K562 (cell line): ENCODE measurements around the gene B9D2. TPM values are rescaled to one million over a fixed set of nuclear protein-coding genes. Genes with fewer than 3 reads are reported as not detected.
A peak's percentile ranks its signal among the peaks of the same experiment; 100 is the strongest.

ENCODE experiments used
- ATAC-seq: fragments of 200-7000 bp; cut with Tn5 transposase; 3 replicates; pipeline ENCODE4 v1.9.1; 2020; ENCODE audit warnings: moderate library complexity
- BruUV-seq: library from RNA; stranded (reverse); fragments of 400-500 nt; replicated peaks from 2 replicates; lab custom pipeline; 2021; lab: Mats Ljungman, UMichigan
- CTCF ChIA-PET: fragments of 300-600 bp; formaldehyde crosslinking; extraction: SDS; loops from one replicate; lab custom pipeline; 2021; ENCODE audit warnings: low intra/inter-chr PET ratio; lab: Yijun Ruan, JAX
- POLR2A ChIA-PET: fragments of 300-600, 350-650 bp; sonication (Branson Sonifier 250); formaldehyde crosslinking; extraction: SDS; loops from one replicate; lab custom pipeline; 2021; ENCODE audit warnings: antibody characterized with exemption, inconsistent platforms; lab: Yijun Ruan, JAX
- DNase-seq, 4 experiments: peaks; one replicate each; pipeline versions ENCODE4 v3.0.0 to v3.0.0-alpha.2; 2011 to 2018; ENCODE audit warnings: low spot score in 3 of 4, mixed read lengths in 3 of 4; ENCODE audit errors: extremely low read depth in 1 of 4
- FAIRE-seq: peaks from 2 replicates; lab custom pipeline; 2011; peaks lifted over from hg19 to GRCh38; lab: Jason Lieb, UNC
- H2AFZ ChIP-seq: 2 replicates; pipeline ENCODE4 v1.6.0; 2011; ENCODE audit warnings: low read depth, low read length, control low read depth, inconsistent platforms
- H3K27ac ChIP-seq: fragments of 200-600 bp; 3 replicates; pipeline ENCODE4 v1.8.0; 2011; ENCODE audit warnings: low read depth, mild to moderate bottlenecking, control low read depth, inconsistent platforms, low read length, moderate library complexity, mixed read lengths; ENCODE audit errors: extremely low read depth
- H3K27me3 ChIP-seq, 2 experiments: fragments of 300-600 bp in 1 of 2; 2 replicates in 1 of 2; 3 replicates in 1 of 2; pipeline versions ENCODE4 v1.6.0 to v1.8.0; 2011; ENCODE audit warnings: inconsistent platforms in 2 of 2, low read length in 2 of 2, mild to moderate bottlenecking in 1 of 2, mixed read lengths in 1 of 2, moderate library complexity in 1 of 2; ENCODE audit not compliant: control insufficient read depth in 2 of 2, insufficient read depth in 2 of 2
- H3K36me3 ChIP-seq: fragments of 300-600 bp; 3 replicates; pipeline ENCODE4 v1.8.0; 2011; ENCODE audit warnings: mild to moderate bottlenecking, low read length, inconsistent platforms; ENCODE audit not compliant: control insufficient read depth, insufficient read depth
- H3K4me1 ChIP-seq, 2 experiments: fragments of 200-600 bp in 1 of 2; replicated peaks in 1 of 2; 2 replicates in 1 of 2; 3 replicates in 1 of 2; pipeline versions ENCODE4 v1.5.1 to v1.8.0; 2011; ENCODE audit warnings: inconsistent platforms in 2 of 2, low read length in 2 of 2, mild to moderate bottlenecking in 1 of 2, mixed read lengths in 1 of 2, moderate library complexity in 1 of 2; ENCODE audit not compliant: control insufficient read depth in 2 of 2, insufficient read depth in 2 of 2
- H3K4me2 ChIP-seq: 2 replicates; pipeline ENCODE4 v1.6.1; 2011; ENCODE audit warnings: low read length, control low read depth, inconsistent platforms, mixed read lengths; ENCODE audit not compliant: insufficient read depth
- H3K4me3 ChIP-seq: fragments of 200-600 bp; sonication (generic), shearing (Covaris generic); 2 replicates; pipeline ENCODE4 v1.5.1; 2016; ENCODE audit warnings: control low read depth, inconsistent platforms
- H3K79me2 ChIP-seq: fragments of 200-600 bp; 3 replicates; pipeline ENCODE4 v1.8.0; 2011; ENCODE audit warnings: low read length, inconsistent platforms; ENCODE audit not compliant: control insufficient read depth, insufficient read depth
- H3K9ac ChIP-seq, 2 experiments: 2 replicates each; pipeline versions ENCODE4 v1.6.0 to v1.6.1; 2011; ENCODE audit warnings: low read depth in 2 of 2, low read length in 2 of 2, control low read depth in 1 of 2, inconsistent platforms in 1 of 2, mild to moderate bottlenecking in 1 of 2, mixed read lengths in 1 of 2; ENCODE audit not compliant: insufficient read depth in 1 of 2
- H3K9me1 ChIP-seq: one replicate; pipeline ENCODE4 v1.6.0; 2011; ENCODE audit warnings: inconsistent platforms, mild to moderate bottlenecking, low read length, moderate library complexity; ENCODE audit not compliant: control insufficient read depth, insufficient read depth
- H3K9me3 ChIP-seq: replicated peaks from 2 replicates; pipeline ENCODE4 v1.5.1; 2011; ENCODE audit warnings: low read depth, low read length, inconsistent platforms; ENCODE audit not compliant: control insufficient read depth, insufficient read depth
- H4K20me1 ChIP-seq: replicated peaks from 2 replicates; pipeline ENCODE4 v1.6.1; 2011; ENCODE audit warnings: low read length, inconsistent platforms, mixed read lengths; ENCODE audit not compliant: control insufficient read depth, insufficient read depth
- ETV6 ChIP-seq, 3 experiments: fragments of 150-350 bp in 1 of 3; sonication (generic) in 1 of 3; formaldehyde crosslinking in 1 of 3; IDR thresholded peaks; 2 replicates each; pipeline versions ENCODE4 v1.6.1 to v1.8.0; 2014 to 2022; ENCODE audit warnings: borderline replicate concordance in 2 of 3, low read depth in 2 of 3, antibody characterized with exemption in 1 of 3, low read length in 1 of 3, mild to moderate bottlenecking in 1 of 3, missing genetic modification reagents in 1 of 3
- GTF3C2 ChIP-seq: IDR thresholded peaks from 3 replicates; pipeline ENCODE4 v1.6.1; 2011; ENCODE audit warnings: borderline replicate concordance, mild to moderate bottlenecking, moderate library complexity; ENCODE audit not compliant: insufficient read length; ENCODE audit errors: extremely low read depth
- NKRF ChIP-seq: fragments of 450-650 bp; IDR thresholded peaks from 2 replicates; pipeline ENCODE4 v1.6.1; 2016; ENCODE audit warnings: borderline replicate concordance
- POLR2A ChIP-seq: fragments of 450-650 bp; conservative IDR thresholded peaks from 2 replicates; pipeline ENCODE4 v1.6.1; 2016
- POLR2G ChIP-seq: fragments of 200-400 bp; formaldehyde crosslinking; IDR thresholded peaks from 2 replicates; pipeline ENCODE4 v1.6.1; 2017; ENCODE audit warnings: low read depth, mild to moderate bottlenecking, antibody characterized with exemption, low read length, moderate library complexity
- SIRT6 ChIP-seq: IDR thresholded peaks from one replicate; pipeline ENCODE4 v1.6.1; 2012; ENCODE audit warnings: low read depth, mild to moderate bottlenecking, control low read depth, inconsistent platforms, low read length, moderate library complexity
- SUPT5H ChIP-seq: fragments of 450-650 bp; IDR thresholded peaks from 2 replicates; pipeline ENCODE4 v1.6.1; 2016
- TFAP4 ChIP-seq: sonication (generic); formaldehyde crosslinking; IDR thresholded peaks from 2 replicates; pipeline ENCODE4 v1.8.0; 2022; ENCODE audit warnings: missing genetic modification reagents, mild to moderate bottlenecking, moderate library complexity, borderline replicate concordance
- WGBS: fragments of 100-300 bp; shearing (Covaris generic); methylation state at CpG from one replicate; pipeline ENCODE4 v1.1.6; 2016; ENCODE audit warnings: low coverage, mixed read lengths; ENCODE audit not compliant: insufficient coverage; ENCODE audit errors: missing lambda C conversion rate; 5-methylcytosine and 5-hydroxymethylcytosine counted together
- in situ Hi-C: fragments of 300-500 bp; cut with MboI; formaldehyde crosslinking; loops from 4 replicates; pipeline ENCODE4 v1.15.0; 2018; ENCODE audit warnings: inconsistent platforms, mixed read lengths
- intact Hi-C: fragments of 100-400 bp; cut with micrococcal nuclease; formaldehyde crosslinking; loops from 2 replicates; pipeline ENCODE4 v1.14.2; 2022
- polyA plus RNA-seq, 8 experiments: library from polyadenylated mRNA; depleted of rRNA in 4 of 8; stranded (reverse) in 5 of 8; unstranded in 3 of 8; fragments of >200 nt; fragmentation: Nextera tagmentation in 2 of 8; fragmentation: Illumina TruSeq in 1 of 8; extraction: Ambion mirVana in 2 of 8; extraction: Trizol in 1 of 8; gene quantifications; 2 replicates each; pipeline versions ENCODE4 v1.2.1 to v1.2.3, GENCODE V29; 2011 to 2014; ENCODE audit warnings: inconsistent platforms in 1 of 8, missing spikeins in 1 of 8
- total RNA-seq, 7 experiments: library from RNA; depleted of rRNA in 6 of 7; stranded (reverse); fragments of >200 nt in 6 of 7; fragmentation: Illumina TruSeq in 2 of 7; extraction: Trizol in 2 of 7; gene quantifications; 2 replicates each; pipeline versions ENCODE4 v1.2.1 to v1.2.3, GENCODE V29; 2011 to 2021; ENCODE audit warnings: low replicate concordance in 1 of 7

The B9D2 gene
- total and polyA plus RNA-seq, 9 of the 15 experiments (the other 6 are each of a cell fraction or from before 2014, with no cell fraction given) = 0.83 to 6.9 (median 2.8) TPM

- in situ Hi-C loops (loop anchor here (25.0 kb wide), 1 partner anchor 243 kb away; no protein-coding TSS in a partner anchor), intact Hi-C loops (loop anchor here (5.0 to 10.0 kb wide), 2 partner anchors 118 to 245 kb away; partner anchors contain the start of gene DMAC2)
- H3K9ac ChIP-seq = peak overlapping the region in 1 of 2 experiments; percentile 59; a peak in 2 of 4 replicates
- no peak overlapping the region for H3K27ac ChIP-seq
- no peak for ATAC-seq
- no peaks in the 10 kb centered on the region for H3K27me3 ChIP-seq
- peaks cover 81% of the 10 kb centered on the region for H3K36me3 ChIP-seq
- H3K4me1 ChIP-seq = peaks cover 33 to 43% of the 10 kb centered on the region in 2 experiments
- 89% methylated on average over 18 of the region's 20 CpGs for WGBS
- peaks cover 24% of the 10 kb centered on the region; the same call in 2 of the 3 replicates for H3K79me2 ChIP-seq
- FAIRE-seq = no peak
- no peak for DNase-seq
- POLR2A ChIA-PET = interaction anchor here (0.7 to 1.0 kb wide), 2 partner anchors 9 to 15 kb away, joined by 3 read pairs; partner anchors contain the start of gene CCDC97
- no peaks in the 10 kb centered on the region; the same call in 1 of the 2 replicates for H3K9me3 ChIP-seq
- no TSS peak for BruUV-seq
- H3K9me1 ChIP-seq = peaks cover 5% of the 10 kb centered on the region
- no peak overlapping the region for H3K4me2 ChIP-seq
- no peak overlapping the region for H3K4me3 ChIP-seq
- TF ChIP-seq GTF3C2 (no peak), SIRT6 (peak; percentile 11), TFAP4 (CRISPR knock-in tag) (0 out of 2 replicates have a peak, but pooled peaks have one; percentile 10), NKRF (no peak), ETV6 (IDR thresholded peaks at IDR 0.05; ENCODE audit: borderline replicate concordance in 1 of 2, low read depth in 2 of 2, low read length in 1 of 2) (no peak), ETV6 (CRISPR knock-in tag; IDR thresholded peaks at IDR 0.05; ENCODE audit: borderline replicate concordance) (no peak), POLR2A (0 out of 2 replicates have a peak, but pooled peaks have one; percentile 19), SUPT5H (0 out of 2 replicates have a peak, but pooled peaks have one; percentile 43), POLR2G (peak; percentile 52)
- TF ChIP-seq, all 486 proteins: peak for 5
- Histone ChIP-seq H4K20me1 (peaks cover 6% of the 10 kb centered on the region; the same call in 1 of the 2 replicates), H2AFZ (no peak overlapping the region)
- CTCF ChIA-PET = interaction anchor here (0.6 kb wide), 1 partner anchor 546 kb away, joined by 3 read pairs; no protein-coding TSS in a partner anchor
These were observed 44.3 kb downstream of the B9D2 start for GRCh38 chr19:41319500-41320184.
